ENCODE data around the gene NOS1AP. TPM values are rescaled to one million over a fixed set of nuclear protein-coding genes. Genes with fewer than 3 reads are reported as not detected.
A peak's percentile ranks its signal among the peaks of the same experiment; 100 is the strongest.

Gene NOS1AP
- total and polyA plus RNA-seq, 2 donors (not counting 3 experiments of a cell fraction or from before 2014, with no cell fraction given), result 1.3 to 5.4 TPM

DNA sequence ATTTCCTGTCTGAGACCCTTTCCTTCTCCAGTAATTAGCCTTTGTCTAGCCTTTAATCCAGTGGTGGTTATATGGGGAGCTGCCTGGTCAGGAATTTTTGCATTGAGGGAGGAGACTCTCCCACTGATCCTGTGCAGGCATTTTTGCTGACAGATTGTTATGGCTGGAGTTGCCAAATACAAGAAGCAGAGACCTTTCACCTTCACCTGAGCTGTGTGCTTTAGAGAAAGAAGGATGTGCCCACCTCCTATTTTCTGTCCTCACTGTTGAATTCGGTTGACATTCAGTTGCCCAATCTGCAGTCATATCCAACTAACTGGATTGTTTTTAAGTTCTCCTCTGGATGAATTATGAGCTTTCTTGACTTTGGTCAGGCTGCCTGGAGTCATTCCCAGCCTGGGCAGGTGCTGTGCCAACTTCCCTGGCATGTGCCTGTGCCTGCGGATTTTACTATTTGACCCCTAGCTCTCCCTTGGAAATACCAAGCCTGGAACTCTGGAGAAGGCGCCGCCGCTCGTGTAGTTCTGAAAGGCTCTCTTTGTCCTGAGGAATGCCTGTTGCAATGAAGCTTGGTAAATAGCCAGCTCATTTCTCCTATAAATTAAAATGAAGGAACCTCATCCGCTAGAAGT lies 143.9 kb downstream of the NOS1AP start:
- no peak for TF ChIP-seq JUN (IDR thresholded peaks at IDR 0.05; ENCODE audit: borderline replicate concordance, insufficient read depth, insufficient read length, low read depth)
- no peak for TF ChIP-seq FOS (IDR thresholded peaks at IDR 0.05; ENCODE audit: borderline replicate concordance, insufficient read depth, low read length)
- TF ChIP-seq MAX (IDR thresholded peaks at IDR 0.05; ENCODE audit: insufficient read depth, insufficient read length), result no peak
- TF ChIP-seq, protein P1, sequence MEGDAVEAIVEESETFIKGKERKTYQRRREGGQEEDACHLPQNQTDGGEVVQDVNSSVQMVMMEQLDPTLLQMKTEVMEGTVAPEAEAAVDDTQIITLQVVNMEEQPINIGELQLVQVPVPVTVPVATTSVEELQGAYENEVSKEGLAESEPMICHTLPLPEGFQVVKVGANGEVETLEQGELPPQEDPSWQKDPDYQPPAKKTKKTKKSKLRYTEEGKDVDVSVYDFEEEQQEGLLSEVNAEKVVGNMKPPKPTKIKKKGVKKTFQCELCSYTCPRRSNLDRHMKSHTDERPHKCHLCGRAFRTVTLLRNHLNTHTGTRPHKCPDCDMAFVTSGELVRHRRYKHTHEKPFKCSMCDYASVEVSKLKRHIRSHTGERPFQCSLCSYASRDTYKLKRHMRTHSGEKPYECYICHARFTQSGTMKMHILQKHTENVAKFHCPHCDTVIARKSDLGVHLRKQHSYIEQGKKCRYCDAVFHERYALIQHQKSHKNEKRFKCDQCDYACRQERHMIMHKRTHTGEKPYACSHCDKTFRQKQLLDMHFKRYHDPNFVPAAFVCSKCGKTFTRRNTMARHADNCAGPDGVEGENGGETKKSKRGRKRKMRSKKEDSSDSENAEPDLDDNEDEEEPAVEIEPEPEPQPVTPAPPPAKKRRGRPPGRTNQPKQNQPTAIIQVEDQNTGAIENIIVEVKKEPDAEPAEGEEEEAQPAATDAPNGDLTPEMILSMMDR (IDR thresholded peaks at IDR 0.05; ENCODE audit: extremely low read depth in 1 of 2, insufficient read depth in 1 of 2, low read depth in 1 of 2, low read length in 2 of 2), result no peak
- no peak for TF ChIP-seq POLR2AphosphoS5 (IDR thresholded peaks at IDR 0.05; ENCODE audit: insufficient read depth, low read depth, low read length)
- no peak overlapping the region for H3K27ac ChIP-seq (ENCODE audit: insufficient read depth, low read depth, low read length)
- H3K79me2 ChIP-seq (ENCODE audit: control insufficient read depth, insufficient read depth, low read length), result no peaks in the 10 kb centered on the region
- dilution Hi-C loops (cut with MboI; ENCODE audit: extremely low pct_ligation_motif_present, low sequenced_read_pairs), result no loop called here
- POLR2A ChIA-PET, result no interaction called here
- H3K9ac ChIP-seq (replicated peaks; ENCODE audit: extremely low read depth, insufficient read depth, low read length), result no peak overlapping the region
- H3K9me3 ChIP-seq (replicated peaks; ENCODE audit: control insufficient read depth, insufficient read depth, low read length), result no peaks in the 10 kb centered on the region
- DNase-seq (ENCODE audit: low read depth, low spot score) (peak; percentile 80), FAIRE-seq (no peak)
- no peak overlapping the region for H3K4me3 ChIP-seq (replicated peaks in 1 of 3; ENCODE audit: insufficient read depth in 1 of 3, low read depth in 1 of 3, low read length in 3 of 3)
- H3K36me3 ChIP-seq (ENCODE audit: control insufficient read depth in 2 of 2, extremely low read depth in 1 of 2, insufficient read depth in 2 of 2, low read length in 2 of 2), result no peaks in the 10 kb centered on the region
- H4K20me1 ChIP-seq (replicated peaks; ENCODE audit: control insufficient read depth, extremely low read depth, insufficient read depth, low read length), result no peaks in the 10 kb centered on the region
- H3K9me1 ChIP-seq (replicated peaks; ENCODE audit: control insufficient read depth, extremely low read depth, insufficient read depth, low read length), result no peaks in the 10 kb centered on the region
- CTCF ChIA-PET, result interaction anchor here (0.9 to 1.9 kb wide), 8 partner anchors 9 to 635 kb away, joined by 3 to 7 read pairs (median 3); no protein-coding TSS in a partner anchor
- H3K27me3 ChIP-seq (ENCODE audit: control insufficient read depth in 2 of 2, insufficient read depth in 2 of 2, low read length in 2 of 2), result no peaks in the 10 kb centered on the region
- intact Hi-C loops (cut with micrococcal nuclease), result loop anchor here (2.0 kb wide), 1 partner anchor 19 kb away; no protein-coding TSS in a partner anchor
- no peak overlapping the region for H3K4me2 ChIP-seq (ENCODE audit: insufficient read depth, low read length)
- no peak overlapping the region for H2AFZ ChIP-seq (ENCODE audit: low read depth, low read length)
- no TSS peak for BruUV-seq (replicated peaks)
- H3K4me1 ChIP-seq (ENCODE audit: control insufficient read depth, extremely low read depth, insufficient read depth, low read length), result peaks cover 30% of the 10 kb centered on the region
